ENCODE data around the gene STRA8. TPM values are rescaled to one million over a fixed set of nuclear protein-coding genes. Genes with fewer than 3 reads are reported as not detected.

The STRA8 gene
- total and polyA plus RNA-seq, 3 donors from 2014 or later: 0.87 to 3.5 (median 1.4) TPM

GRCh38 chr7:135259702-135260101 is 26.1 kb downstream of the STRA8 start:
- intact Hi-C loops (cut with DNase I; ENCODE audit: low total_unique reads): no loop called here
- no peaks in the 10 kb centered on the region for H3K36me3 ChIP-seq (ENCODE audit: low read depth, missing control alignments)
- no peak for DNase-seq
- peaks cover 33% of the 10 kb centered on the region for H3K4me1 ChIP-seq
- H3K9me3 ChIP-seq: no peaks in the 10 kb centered on the region
- WGBS, 2 donors: 86 to 100% methylated on average over 4 to 6 of the region's 6 CpGs
- TF ChIP-seq POLR2A (IDR thresholded peaks at IDR 0.05): no peak
- TF ChIP-seq CTCF (IDR thresholded peaks at IDR 0.05): no peak
- peak overlapping the region in 1 of 2 donors; percentile 64 for H3K27ac ChIP-seq
- no peak overlapping the region for H3K4me3 ChIP-seq
- no peaks in the 10 kb centered on the region for H3K27me3 ChIP-seq

DNA sequence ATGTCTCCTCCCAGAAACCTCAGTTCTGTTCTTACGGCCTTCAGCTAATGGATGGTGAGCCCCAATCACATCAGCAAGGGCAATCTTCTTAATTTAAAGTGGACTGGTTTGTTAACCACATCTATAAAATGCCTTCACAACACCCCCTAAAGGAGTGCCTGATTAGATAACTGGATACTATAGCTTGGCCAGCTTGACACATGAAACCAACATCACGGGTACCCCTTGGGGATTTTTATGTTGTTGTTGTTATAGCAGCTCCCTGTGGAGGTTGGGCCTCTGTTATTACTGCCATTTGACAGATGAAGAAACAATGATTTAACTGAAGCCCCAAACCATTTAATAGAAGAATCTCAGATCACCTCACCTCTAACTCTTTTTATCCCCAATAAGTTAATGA is 26.8 kb downstream of the STRA8 start:
- Histone ChIP-seq H3K27me3 (no peaks in the 10 kb centered on the region), H3K9me3 (no peaks in the 10 kb centered on the region), H3K4me1 (peaks cover 32% of the 10 kb centered on the region), H3K27ac (peak overlapping the region; percentile 27 to 64), H3K4me3 (no peak overlapping the region), H3K36me3 (ENCODE audit: low read depth, missing control alignments) (no peaks in the 10 kb centered on the region)
- intact Hi-C loops (cut with DNase I; ENCODE audit: low total_unique reads): no loop called here
- no peak for DNase-seq
- TF ChIP-seq POLR2A (IDR thresholded peaks at IDR 0.05) (no peak), CTCF (IDR thresholded peaks at IDR 0.05) (no peak)
- WGBS, 2 donors: 60 to 66% methylated on average over 2 of the region's 2 CpGs

DNA sequence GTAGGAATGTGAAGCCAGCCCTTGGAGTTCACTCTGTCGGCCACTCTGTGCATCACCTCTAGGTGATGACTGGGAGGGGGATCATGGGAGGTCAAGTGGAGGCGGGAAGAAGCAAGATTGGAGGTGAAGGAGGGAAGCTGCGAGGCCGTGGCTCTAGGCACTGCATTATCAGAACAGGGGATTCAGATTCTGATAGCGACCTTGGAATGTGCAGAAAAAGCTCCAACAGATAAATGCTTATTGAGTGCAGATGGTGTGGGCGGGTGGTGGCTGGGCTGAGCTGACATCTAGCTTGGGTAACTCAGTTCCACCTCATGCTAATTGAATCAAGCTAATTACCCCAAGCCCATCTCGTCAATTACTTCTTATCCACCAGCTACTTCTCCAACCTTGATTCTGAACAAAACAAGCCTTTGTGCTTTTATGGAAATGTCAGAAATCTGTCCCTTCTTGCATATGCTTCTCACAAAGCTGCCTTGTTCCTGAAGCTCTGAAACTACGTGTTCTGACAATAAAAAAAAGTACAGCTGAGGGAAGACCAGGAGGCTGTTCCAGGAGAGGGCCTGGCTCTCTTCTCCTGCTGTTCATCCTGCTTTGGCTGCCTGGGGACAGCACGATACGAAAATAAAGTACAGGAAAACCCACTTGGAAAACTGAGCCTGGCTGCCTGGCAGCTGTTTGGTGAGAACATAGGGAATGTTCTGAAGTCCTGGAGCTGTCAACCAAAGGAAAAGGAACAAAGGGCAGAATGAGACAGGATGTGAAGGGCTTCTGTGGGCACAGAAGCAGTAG is 27.5 kb downstream of the STRA8 start:
- Histone ChIP-seq H3K4me3 (no peak overlapping the region), H3K27me3 (no peaks in the 10 kb centered on the region), H3K4me1 (peaks cover 32% of the 10 kb centered on the region), H3K36me3 (ENCODE audit: low read depth, missing control alignments) (no peaks in the 10 kb centered on the region), H3K27ac (peak overlapping the region; percentile 64 to 82), H3K9me3 (no peaks in the 10 kb centered on the region)
- WGBS, 2 donors: 24 to 50% methylated on average over 10 of the region's 10 CpGs
- TF ChIP-seq CTCF (IDR thresholded peaks at IDR 0.05) (peak in 1 of 3 experiments; percentile 5), POLR2A (IDR thresholded peaks at IDR 0.05) (no peak)
- intact Hi-C loops (cut with DNase I; ENCODE audit: low total_unique reads): no loop called here
- peak; percentile 67 for DNase-seq

- TF ChIP-seq CTCF (IDR thresholded peaks at IDR 0.05): no peak
- no peak for TF ChIP-seq POLR2A (IDR thresholded peaks at IDR 0.05)
- no peaks in the 10 kb centered on the region for H3K9me3 ChIP-seq
Measured at GRCh38 chr7:135262623-135263320, 29.1 kb downstream of the STRA8 start.

More at GRCh38 chr7:135262623-135263320, 29.1 kb downstream of the STRA8 start:
- Histone ChIP-seq H3K36me3 (ENCODE audit: low read depth, missing control alignments) (no peaks in the 10 kb centered on the region), H3K27ac (no peak overlapping the region), H3K4me3 (no peak overlapping the region), H3K27me3 (no peaks in the 10 kb centered on the region), H3K4me1 (peaks cover 32% of the 10 kb centered on the region)
- intact Hi-C loops (cut with DNase I; ENCODE audit: low total_unique reads): no loop called here
- no peak for DNase-seq
- 90 to 95% methylated on average over 8 to 9 of the region's 9 CpGs for WGBS, 2 donors
